WTC11 (cell line): ENCODE results near the gene TRIM26. TPM values are rescaled to one million over a fixed set of nuclear protein-coding genes. Genes with fewer than 3 reads are reported as not detected.

ENCODE experiments used
- ATAC-seq: fragments of 200-7000 bp; cut with Tn5 transposase; 2 replicates; pipeline ENCODE4 v1.10.0; 2021; ENCODE audit warnings: mild to moderate bottlenecking, moderate library complexity
- CTCF ChIA-PET: fragments of 300-600 bp; sonication (Branson Sonifier 250); formaldehyde crosslinking; loops from one replicate; lab custom pipeline; 2021; ENCODE audit warnings: antibody characterized with exemption; lab: Charles Lee
- POLR2A ChIA-PET: fragments of 350-600 bp; sonication (Branson Sonifier 250); formaldehyde crosslinking; loops from one replicate; lab custom pipeline; 2021; ENCODE audit warnings: antibody characterized with exemption; lab: Charles Lee
- DNase-seq: peaks from one replicate; pipeline ENCODE4 v3.0.0; 2021; ENCODE audit warnings: low spot score
- H3K27ac Mint-ChIP-seq: 2 replicates; pipeline ENCODE4 v1.8.0; 2021; ENCODE audit warnings: mixed read lengths
- H3K27me3 Mint-ChIP-seq: 2 replicates; pipeline ENCODE4 v1.8.0; 2021; ENCODE audit warnings: low read depth, mild to moderate bottlenecking, moderate library complexity, mixed read lengths
- H3K36me3 Mint-ChIP-seq: 2 replicates; pipeline ENCODE4 v1.8.0; 2021; ENCODE audit warnings: mixed read lengths
- H3K4me1 Mint-ChIP-seq: 2 replicates; pipeline ENCODE4 v1.8.0; 2022; ENCODE audit warnings: mixed read lengths
- H3K4me3 Mint-ChIP-seq: 2 replicates; pipeline ENCODE4 v1.8.0; 2021; ENCODE audit warnings: mild to moderate bottlenecking, moderate library complexity, mixed read lengths
- H3K9me3 Mint-ChIP-seq: 2 replicates; pipeline ENCODE4 v1.8.0; 2021; ENCODE audit warnings: mixed read lengths
- ATF1 ChIP-seq: sonication (generic); formaldehyde crosslinking; IDR thresholded peaks from 2 replicates; pipeline ENCODE4 v1.8.1; 2023; ENCODE audit warnings: mild to moderate bottlenecking, moderate library complexity, missing genetic modification reagents
- ATF2 ChIP-seq: sonication (generic); formaldehyde crosslinking; IDR thresholded peaks from 2 replicates; pipeline ENCODE4 v1.8.1; 2022; ENCODE audit warnings: low read depth, missing genetic modification reagents, borderline replicate concordance
- ELF4 ChIP-seq: sonication (generic); formaldehyde crosslinking; IDR thresholded peaks from 2 replicates; pipeline ENCODE4 v1.8.1; 2022; ENCODE audit warnings: low read depth, mild to moderate bottlenecking, moderate library complexity, missing genetic modification reagents
- GABPB1 ChIP-seq: sonication (generic); formaldehyde crosslinking; IDR thresholded peaks from 2 replicates; pipeline ENCODE4 v1.8.1; 2023; ENCODE audit warnings: mild to moderate bottlenecking, missing genetic modification reagents
- OVOL2 ChIP-seq: fragments of 250-450 bp; sonication (Bioruptor Pico); IDR thresholded peaks from 2 replicates; pipeline ENCODE4 v1.9.0; 2021; ENCODE audit warnings: mild to moderate bottlenecking, borderline replicate concordance
- STAT6 ChIP-seq: sonication (generic); formaldehyde crosslinking; conservative IDR thresholded peaks from 2 replicates; pipeline ENCODE4 v1.8.1; 2023; ENCODE audit warnings: mild to moderate bottlenecking, low read depth, missing genetic modification reagents, moderate library complexity
- TCF7 ChIP-seq: sonication (generic); formaldehyde crosslinking; IDR thresholded peaks from 2 replicates; pipeline ENCODE4 v1.8.0; 2022; ENCODE audit warnings: mild to moderate bottlenecking, low read depth, missing genetic modification reagents, moderate library complexity
- TEAD1 ChIP-seq: sonication (generic); formaldehyde crosslinking; IDR thresholded peaks from 2 replicates; pipeline ENCODE4 v1.8.0; 2022; ENCODE audit warnings: mild to moderate bottlenecking, missing genetic modification reagents
- USF1 ChIP-seq: sonication (generic); formaldehyde crosslinking; IDR thresholded peaks from 2 replicates; pipeline ENCODE4 v1.8.0; 2022; ENCODE audit warnings: mild to moderate bottlenecking, missing genetic modification reagents
- ZNF219 ChIP-seq: sonication (generic); formaldehyde crosslinking; IDR thresholded peaks from 2 replicates; pipeline ENCODE4 v1.8.0; 2023; ENCODE audit warnings: missing genetic modification reagents, mild to moderate bottlenecking, borderline replicate concordance
- ZNF281 ChIP-seq: sonication (generic); formaldehyde crosslinking; IDR thresholded peaks from 2 replicates; pipeline ENCODE4 v1.8.0; 2023; ENCODE audit warnings: mild to moderate bottlenecking, missing genetic modification reagents
- ZNF416 ChIP-seq: fragments of 250-450 bp; sonication (Bioruptor Pico); IDR thresholded peaks from 2 replicates; pipeline ENCODE4 v1.9.0; 2021; ENCODE audit warnings: mild to moderate bottlenecking, inconsistent platforms
- ZNF423 ChIP-seq: fragments of 250-450 bp; sonication (Bioruptor Pico); IDR thresholded peaks from 2 replicates; pipeline ENCODE4 v2.1.2; 2022; ENCODE audit warnings: mild to moderate bottlenecking, moderate library complexity
- ZNF425 ChIP-seq: fragments of 250-450 bp; sonication (Bioruptor Pico); conservative IDR thresholded peaks from 2 replicates; pipeline ENCODE4 v1.9.0; 2021; ENCODE audit warnings: mild to moderate bottlenecking
- ZSCAN18 ChIP-seq: fragments of 250-450 bp; sonication (Bioruptor Pico); IDR thresholded peaks from 2 replicates; pipeline ENCODE4 v2.1.2; 2022; ENCODE audit warnings: mild to moderate bottlenecking, moderate library complexity
- total RNA-seq: library from RNA; stranded (reverse); gene quantifications from 3 replicates; pipeline ENCODE4 v1.2.3, GENCODE V29; 2021

TRIM26 gene
- total RNA-seq, 1 experiment from 2014 or later, result 27.7 TPM

- H3K36me3 Mint-ChIP-seq, result no peaks in the 10 kb centered on the region
- ATAC-seq (no peak), DNase-seq (no peak)
- H3K9me3 Mint-ChIP-seq, result no peaks in the 10 kb centered on the region; the same call in 1 of the 2 replicates
- peaks cover 5% of the 10 kb centered on the region for H3K4me1 Mint-ChIP-seq
- H3K27me3 Mint-ChIP-seq, result peaks cover 35% of the 10 kb centered on the region
- POLR2A ChIA-PET, result no interaction called here
- TF ChIP-seq ATF2 (CRISPR knock-in tag) (no peak), ZNF219 (CRISPR knock-in tag) (no peak), ZNF423 (CRISPR knock-in tag) (no peak), STAT6 (no peak), GABPB1 (CRISPR knock-in tag) (no peak), TEAD1 (CRISPR knock-in tag) (no peak), OVOL2 (no peak), ZNF425 (CRISPR knock-in tag) (no peak), ZNF281 (no peak), USF1 (CRISPR knock-in tag) (no peak), ELF4 (CRISPR knock-in tag) (no peak), ZNF416 (CRISPR knock-in tag) (no peak), ATF1 (CRISPR knock-in tag) (no peak), TCF7 (CRISPR knock-in tag) (no peak), ZSCAN18 (CRISPR knock-in tag) (no peak)
- CTCF ChIA-PET, result no interaction called here
- no peak within 1 kb of the TSS for H3K4me3 Mint-ChIP-seq
- no peak within 1 kb of the TSS for H3K27ac Mint-ChIP-seq
These were observed 52.2 kb downstream of the TRIM26 start, which contains the start of gene TRIM10 for GRCh38 chr6:30160785-30161531. Gene TRIM10 (minus strand): TSS chr6:30161211. CDS start chr6:30160858, 353 bp downstream.
